NCI-H2081 (cell line): Measurements from ENCODE around the gene SMAD4.
"Not testable (repeated sequence)": the region's sequence is repeated elsewhere in the genome, so short reads cannot be mapped to it uniquely, and the experiment has no call there.

ENCODE experiments used
- DNase-seq, 2 experiments: peaks; one replicate each; lab custom pipeline; 2025; lab: John Stamatoyannopoulos, UW

The SMAD4 gene

GRCh38 chr18:51070545-51070944 lies 40.5 kb downstream of the SMAD4 start:
- no peak for DNase-seq

GRCh38 chr18:51072586-51073313 lies 42.7 kb downstream of the SMAD4 start:
- DNase-seq: no peak

- no peak for DNase-seq
Observed at GRCh38 chr18:51074605-51075004, 44.6 kb downstream of the SMAD4 start.

- DNase-seq: no peak
Observed at GRCh38 chr18:51076503-51076902, 46.5 kb downstream of the SMAD4 start.

GRCh38 chr18:51077217-51077616 lies 47.2 kb downstream of the SMAD4 start:
- DNase-seq: no peak

GRCh38 chr18:51078026-51078425 lies 48.0 kb downstream of the SMAD4 start:
- DNase-seq: no peak

- DNase-seq: no peak
Observed at GRCh38 chr18:51082571-51083267, 52.7 kb downstream of the SMAD4 start.

- DNase-seq: no peak
Observed at GRCh38 chr18:51083398-51083797, 53.4 kb downstream of the SMAD4 start.

- no peak for DNase-seq
Observed at GRCh38 chr18:51088410-51088809, 58.4 kb downstream of the SMAD4 start.

GRCh38 chr18:51089691-51090090 lies 59.7 kb downstream of the SMAD4 start:
- no peak for DNase-seq

- no peak for DNase-seq
Observed at GRCh38 chr18:51091270-51091669, 61.3 kb downstream of the SMAD4 start.

- DNase-seq: no peak
Observed at GRCh38 chr18:51092117-51092516, 62.1 kb downstream of the SMAD4 start.

- not testable (repeated sequence) for DNase-seq
Observed at GRCh38 chr18:51092967-51093366, 63.0 kb downstream of the SMAD4 start.

- DNase-seq: no peak
Observed at GRCh38 chr18:51097021-51097822, 67.2 kb downstream of the SMAD4 start.

- no peak for DNase-seq
Observed at GRCh38 chr18:51098082-51098481, 68.1 kb downstream of the SMAD4 start.

GRCh38 chr18:51098513-51098912 lies 68.5 kb downstream of the SMAD4 start:
- DNase-seq: no peak

- no peak for DNase-seq
Observed at GRCh38 chr18:51100385-51101120, 70.5 kb downstream of the SMAD4 start.

GRCh38 chr18:51107082-51107481 lies 77.1 kb downstream of the SMAD4 start:
- DNase-seq: no peak

- no peak for DNase-seq
Observed at GRCh38 chr18:51107598-51108305, 77.7 kb downstream of the SMAD4 start.

- DNase-seq: no peak
Observed at GRCh38 chr18:51108330-51108729, 78.3 kb downstream of the SMAD4 start.

- peak; percentile 2 to 4 for DNase-seq
Observed at GRCh38 chr18:51110073-51110797, 80.2 kb downstream of the SMAD4 start.
